ENCODE data around the gene ABCD1.
"Not testable (repeated sequence)": the region's sequence is repeated elsewhere in the genome, so short reads cannot be mapped to it uniquely, and the experiment has no call there.

The ABCD1 gene

GRCh38 chrX:153734871-153735270, 10.2 kb downstream of the ABCD1 start:
- no peak for DNase-seq (ENCODE audit: low spot score)

DNA sequence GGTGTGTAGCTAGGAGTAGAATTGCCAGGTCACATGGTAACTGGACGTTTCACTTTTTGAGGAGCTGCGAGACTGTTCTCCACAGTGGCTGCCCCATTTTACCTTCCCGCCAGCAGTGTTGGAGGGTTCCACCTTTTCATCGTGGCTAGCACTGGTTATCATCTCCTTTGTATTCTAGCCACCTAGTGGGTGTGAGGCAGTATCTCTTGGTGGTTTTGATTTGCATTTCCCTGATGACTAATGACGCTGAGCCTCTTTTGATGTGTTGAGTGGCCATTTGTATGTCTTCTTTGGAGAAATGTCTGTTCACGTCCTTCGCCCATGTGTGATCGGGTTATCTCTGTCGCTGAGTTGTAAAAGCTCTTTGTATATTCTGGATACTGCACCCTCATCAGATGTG, 10.6 kb downstream of the ABCD1 start:
- no peak for DNase-seq (ENCODE audit: low spot score)

DNA sequence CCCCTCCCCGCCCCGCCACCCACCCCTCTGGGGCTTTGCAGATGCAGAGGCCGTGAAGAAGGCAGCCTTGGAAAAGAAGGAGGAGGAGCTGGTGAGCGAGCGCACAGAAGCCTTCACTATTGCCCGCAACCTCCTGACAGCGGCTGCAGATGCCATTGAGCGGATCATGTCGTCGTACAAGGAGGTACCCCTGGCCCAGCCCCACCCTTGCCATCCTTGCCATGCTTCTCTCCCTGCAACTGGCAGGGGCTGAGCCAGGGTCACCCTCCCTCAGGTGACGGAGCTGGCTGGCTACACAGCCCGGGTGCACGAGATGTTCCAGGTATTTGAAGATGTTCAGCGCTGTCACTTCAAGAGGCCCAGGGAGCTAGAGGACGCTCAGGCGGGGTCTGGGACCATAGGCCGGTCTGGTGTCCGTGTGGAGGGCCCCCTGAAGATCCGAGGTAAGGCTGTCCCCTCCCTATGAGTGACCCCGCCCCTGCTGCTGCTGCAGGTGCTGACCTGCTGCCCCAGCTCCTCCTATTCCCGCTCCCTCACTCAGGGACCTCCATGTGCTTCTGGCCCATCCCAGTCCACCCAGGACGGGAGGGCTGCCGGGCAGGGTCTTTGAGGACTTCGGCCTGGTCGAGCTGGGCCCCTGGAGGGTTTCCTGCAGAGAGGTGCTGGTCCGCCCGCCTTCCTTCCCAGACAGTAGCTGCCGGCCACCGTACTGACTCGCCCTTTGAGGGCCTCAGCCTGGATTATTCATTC, 11.6 kb downstream of the ABCD1 start:
- DNase-seq (ENCODE audit: low spot score): no peak

GRCh38 chrX:153736871-153737441, 12.3 kb downstream of the ABCD1 start:
- DNase-seq (ENCODE audit: low spot score): no peak

DNA sequence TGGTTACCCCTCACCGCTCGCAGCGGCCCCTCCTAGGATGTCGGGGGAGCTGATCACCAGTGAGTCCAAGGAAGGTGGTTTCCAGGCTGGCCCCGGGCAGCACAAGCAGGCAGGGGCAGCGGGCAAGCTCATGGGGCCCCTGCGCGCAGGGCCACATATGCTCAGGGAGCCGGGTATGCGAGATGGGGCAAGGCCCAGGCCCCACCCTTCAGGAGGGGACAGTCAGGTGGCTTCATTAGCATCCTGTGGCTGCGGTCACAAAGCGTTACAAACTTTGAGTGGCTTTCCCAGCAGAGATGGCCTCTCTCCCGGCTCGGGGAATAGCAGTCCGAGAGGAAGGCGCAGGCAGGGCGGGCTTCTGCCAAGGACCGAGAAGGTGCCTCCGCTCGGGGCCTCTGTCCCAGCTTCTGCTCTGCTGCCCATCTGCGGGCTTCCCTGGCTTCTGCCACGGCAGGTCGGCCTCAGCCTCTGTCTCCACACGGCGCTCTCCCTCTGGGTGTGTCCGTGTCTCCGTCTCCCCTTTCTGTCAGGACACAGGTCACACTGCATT, 13.5 kb downstream of the ABCD1 start:
- no peak for DNase-seq (ENCODE audit: low spot score)

GRCh38 chrX:153739754-153740486, 15.3 kb downstream of the ABCD1 start:
- DNase-seq (ENCODE audit: low spot score): no peak

GRCh38 chrX:153740631-153741222, 16.1 kb downstream of the ABCD1 start:
- no peak for DNase-seq (ENCODE audit: low spot score)

DNA sequence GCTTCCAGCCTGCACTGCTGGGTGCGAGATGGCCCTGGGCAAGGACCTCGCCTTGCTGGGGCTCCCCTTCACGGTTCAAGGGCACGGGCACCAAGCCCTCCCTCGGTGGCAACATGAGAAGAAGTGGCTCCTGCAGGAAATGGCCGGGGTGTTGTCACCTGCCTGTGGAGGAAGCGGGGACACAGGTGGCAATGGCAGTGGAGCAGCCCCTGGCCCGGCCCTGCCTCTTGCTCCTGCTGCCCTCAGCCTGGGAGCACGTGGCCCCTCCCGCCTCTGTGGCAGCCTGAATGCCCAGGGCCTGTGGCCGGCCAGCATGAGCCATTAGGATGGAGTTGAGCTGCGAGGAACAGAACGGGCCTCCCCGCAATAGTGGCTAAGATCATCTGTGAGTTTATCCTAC, 16.8 kb downstream of the ABCD1 start:
- no peak for DNase-seq (ENCODE audit: low spot score)

DNA sequence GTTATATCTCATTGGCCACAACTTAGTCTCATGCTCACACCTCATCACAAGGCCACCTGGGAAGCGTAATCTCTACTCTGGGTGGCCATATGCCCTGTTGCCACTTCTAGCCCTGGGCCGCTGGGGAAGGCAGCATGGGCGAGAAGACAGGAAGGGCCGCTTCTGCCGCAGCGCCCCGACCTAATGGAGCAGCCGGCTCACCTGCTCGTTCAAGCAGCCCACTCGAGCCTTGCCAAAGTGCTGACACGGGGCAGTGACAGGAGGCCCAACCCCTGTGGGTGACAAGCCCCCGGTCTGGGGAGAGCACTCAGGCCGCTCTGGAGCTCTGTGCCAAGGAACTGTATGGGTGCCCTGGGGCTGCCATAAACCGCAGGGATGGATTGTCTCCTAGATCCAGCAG, 17.5 kb downstream of the ABCD1 start:
- DNase-seq (ENCODE audit: low spot score): not testable (repeated sequence)

- DNase-seq (ENCODE audit: low spot score): not testable (repeated sequence)
These were observed 18.3 kb downstream of the ABCD1 start for GRCh38 chrX:153742796-153743467.

GRCh38 chrX:153743468-153744209, 19.0 kb downstream of the ABCD1 start:
- not testable (repeated sequence) for DNase-seq (ENCODE audit: low spot score)

- DNase-seq (ENCODE audit: low spot score): no peak
These were observed 19.8 kb downstream of the ABCD1 start for GRCh38 chrX:153744210-153745066.

- DNase-seq (ENCODE audit: low spot score): not testable (repeated sequence)
These were observed 20.4 kb downstream of the ABCD1 start for GRCh38 chrX:153745067-153745433.

GRCh38 chrX:153746359-153746758, 21.7 kb downstream of the ABCD1 start:
- DNase-seq (ENCODE audit: low spot score): no peak

GRCh38 chrX:153746991-153747390, 22.3 kb downstream of the ABCD1 start:
- not testable (repeated sequence) for DNase-seq (ENCODE audit: low spot score)

DNA sequence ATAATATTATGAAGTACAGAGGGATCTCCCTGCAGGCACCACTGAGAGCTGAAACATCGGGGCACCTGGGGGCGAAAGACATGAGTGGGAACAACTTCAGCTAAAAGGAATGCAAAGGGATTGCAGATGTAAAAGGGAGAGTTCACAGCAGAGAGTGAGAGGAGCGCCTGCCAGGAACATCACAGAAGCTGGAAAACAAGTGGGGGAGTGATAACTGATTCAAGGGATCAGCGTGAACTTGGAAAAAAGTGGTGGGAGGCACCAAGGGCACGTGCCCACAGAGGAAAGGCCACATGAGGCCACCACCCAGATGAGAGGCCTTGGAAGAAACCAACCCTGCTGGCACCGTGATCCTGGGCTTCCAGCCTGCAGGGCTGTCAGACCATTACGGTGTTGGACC, 24.4 kb downstream of the ABCD1 start:
- not testable (repeated sequence) for DNase-seq (ENCODE audit: low spot score)

- no peak for DNase-seq (ENCODE audit: low spot score)
These were observed 25.6 kb downstream of the ABCD1 start for GRCh38 chrX:153750127-153750774.

DNA sequence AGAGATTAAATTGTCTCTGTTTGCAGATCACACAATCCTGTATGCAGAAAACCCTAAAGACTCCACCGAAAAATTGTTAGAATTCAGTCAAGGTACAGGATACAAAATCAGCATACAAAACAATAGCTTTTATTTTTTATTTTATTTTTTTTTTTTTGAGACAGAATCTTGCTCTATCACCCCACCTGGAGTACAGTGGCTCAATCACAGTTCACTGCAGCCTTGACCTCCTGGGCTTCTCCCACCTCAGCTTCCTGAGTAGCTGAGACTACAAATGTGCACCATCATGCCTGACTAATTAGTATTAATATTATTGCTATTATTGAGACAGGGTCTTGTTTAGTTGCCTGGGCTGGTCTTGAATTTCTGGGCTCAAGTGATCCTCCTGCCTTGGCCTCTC, 30.5 kb downstream of the ABCD1 start:
- no peak for DNase-seq (ENCODE audit: low spot score)

- DNase-seq (ENCODE audit: low spot score): no peak
These were observed 37.2 kb downstream of the ABCD1 start for GRCh38 chrX:153761863-153762262.
